Retinal pigment epithelial cell (primary cell): ENCODE measurements around the gene LAPTM5.

ENCODE experiments used
- DNase-seq: peaks from one replicate; pipeline ENCODE4 v3.0.0-alpha.2; 2010; ENCODE audit warnings: low read depth
- H3K4me3 ChIP-seq: 2 replicates; pipeline ENCODE4 v1.5.1; 2011; ENCODE audit warnings: mild to moderate bottlenecking, low read length, control low read depth, moderate library complexity
- CTCF ChIP-seq: conservative IDR thresholded peaks from 2 replicates; pipeline ENCODE4 v1.5.1; 2011; ENCODE audit warnings: low read depth, low read length, control low read depth, inconsistent platforms

LAPTM5 gene

GRCh38 chr1:30762930-30763650 lies 5.5 kb upstream of the LAPTM5 start:
- TF ChIP-seq CTCF = no peak
- DNase-seq = no peak
- no peak overlapping the region for H3K4me3 ChIP-seq

GRCh38 chr1:30762152-30762929 lies 4.8 kb upstream of the LAPTM5 start:
- no peak for TF ChIP-seq CTCF
- no peak overlapping the region for H3K4me3 ChIP-seq
- DNase-seq = no peak

- no peak for DNase-seq
- H3K4me3 ChIP-seq = no peak overlapping the region
- TF ChIP-seq CTCF = no peak
These were observed 4.0 kb upstream of the LAPTM5 start for GRCh38 chr1:30761381-30762151.

- TF ChIP-seq CTCF = no peak
- DNase-seq = no peak
- no peak overlapping the region for H3K4me3 ChIP-seq
These were observed 3.2 kb upstream of the LAPTM5 start for GRCh38 chr1:30760596-30761324.

GRCh38 chr1:30759718-30760281 lies 2.2 kb upstream of the LAPTM5 start:
- DNase-seq = no peak
- no peak overlapping the region for H3K4me3 ChIP-seq
- TF ChIP-seq CTCF = no peak

GRCh38 chr1:30758785-30759380 lies 1.3 kb upstream of the LAPTM5 start:
- TF ChIP-seq CTCF = no peak
- H3K4me3 ChIP-seq = no peak overlapping the region

More at GRCh38 chr1:30758785-30759380, 1.3 kb upstream of the LAPTM5 start:
- no peak for DNase-seq
